HG03521 (cell line): ENCODE measurements around the gene CTCF.

Source experiments
- ATAC-seq: cut with Tn5 transposase; IDR thresholded peaks from one replicate; pipeline ENCODE4 v1.9.1; 2021; ENCODE audit warnings: mild to moderate bottlenecking, moderate library complexity; ENCODE audit not compliant: unreplicated experiment

Gene CTCF

GRCh38 chr16:67676516-67676915, 114.2 kb downstream of the CTCF start:
- ATAC-seq = no peak

GRCh38 chr16:67676939-67677338, 114.6 kb downstream of the CTCF start:
- ATAC-seq = no peak

- no peak for ATAC-seq
These were observed 115.4 kb downstream of the CTCF start for GRCh38 chr16:67677712-67678111.

- ATAC-seq = no peak
These were observed 116.2 kb downstream of the CTCF start for GRCh38 chr16:67678354-67679023.

GRCh38 chr16:67679935-67680897, 117.9 kb downstream of the CTCF start:
- ATAC-seq = no peak

- ATAC-seq = no peak
These were observed 121.4 kb downstream of the CTCF start for GRCh38 chr16:67683767-67684166.

- ATAC-seq = no peak
These were observed 123.2 kb downstream of the CTCF start for GRCh38 chr16:67685388-67686112.
